Dermis microvascular lymphatic vessel endothelial cell (primary cell): Measurements from ENCODE around the gene POMGNT2. TPM values are rescaled to one million over a fixed set of nuclear protein-coding genes. Genes with fewer than 3 reads are reported as not detected.

Experiments
- DNase-seq, 2 donors: peaks; one replicate each; pipeline versions ENCODE4 v3.0.0 to v3.0.0-alpha.2; 2010; ENCODE audit warnings: low read depth in 2 of 2
- total RNA-seq: library from RNA; depleted of rRNA; stranded (reverse); fragments of >200 nt; gene quantifications from 2 replicates; pipeline ENCODE4 v1.2.1, GENCODE V29; 2014

Gene POMGNT2
- total RNA-seq, 1 donor from 2014 or later, result 3.5 TPM

DNA sequence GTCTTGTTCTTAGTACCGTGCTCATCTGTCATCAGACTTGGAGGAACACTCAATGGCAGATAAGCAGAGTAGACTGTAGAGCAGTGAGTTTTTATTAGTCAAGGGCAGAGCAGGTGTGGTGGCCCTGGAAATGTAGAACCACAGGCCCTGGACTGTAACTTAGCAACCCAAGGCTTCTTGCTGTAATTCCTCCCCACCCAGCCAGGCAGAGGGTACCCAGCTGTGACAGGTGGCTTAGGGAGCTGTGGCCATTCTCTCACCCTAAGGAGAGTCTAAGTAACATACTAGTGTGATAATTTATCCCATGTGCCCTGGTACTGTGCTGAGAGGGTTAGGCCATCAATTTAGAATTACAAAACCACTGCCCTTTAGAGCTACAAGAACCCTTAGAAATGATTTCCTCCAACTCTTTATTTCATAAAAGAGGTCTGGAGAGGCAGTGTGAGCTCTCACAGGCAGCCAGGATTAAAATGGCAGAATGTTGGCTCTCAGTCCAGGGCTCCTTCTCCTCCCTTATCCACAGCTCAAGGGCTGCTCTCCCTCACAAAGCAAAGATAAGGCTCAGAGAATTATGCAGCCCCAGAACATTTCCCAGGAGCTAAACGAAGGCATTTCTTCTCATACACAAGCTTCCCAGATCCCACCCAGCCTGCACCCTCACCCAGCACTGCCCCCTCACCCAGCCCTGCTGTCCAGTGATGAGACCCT is 3.0 kb downstream of the POMGNT2 start:
- no peak for DNase-seq

DNA sequence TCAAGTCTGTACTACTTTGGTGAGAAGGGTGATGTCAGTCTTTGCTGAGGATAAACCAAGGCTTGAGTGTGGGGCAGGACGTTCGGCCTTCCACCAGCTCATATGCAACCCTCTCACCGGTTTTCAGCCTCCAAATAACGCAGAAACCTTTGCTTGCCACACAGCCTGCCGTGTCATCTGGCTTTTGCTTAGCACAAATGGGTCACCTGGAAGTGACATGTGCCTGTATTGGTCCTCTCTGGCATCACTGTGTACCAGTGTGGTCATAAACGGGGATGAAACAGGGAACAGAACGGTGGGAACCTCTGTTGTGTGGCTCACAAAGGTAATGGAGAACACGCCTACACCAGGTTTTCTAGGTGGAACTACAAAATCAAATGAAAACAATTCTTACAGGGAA is 7.1 kb downstream of the POMGNT2 start:
- no peak for DNase-seq

DNA sequence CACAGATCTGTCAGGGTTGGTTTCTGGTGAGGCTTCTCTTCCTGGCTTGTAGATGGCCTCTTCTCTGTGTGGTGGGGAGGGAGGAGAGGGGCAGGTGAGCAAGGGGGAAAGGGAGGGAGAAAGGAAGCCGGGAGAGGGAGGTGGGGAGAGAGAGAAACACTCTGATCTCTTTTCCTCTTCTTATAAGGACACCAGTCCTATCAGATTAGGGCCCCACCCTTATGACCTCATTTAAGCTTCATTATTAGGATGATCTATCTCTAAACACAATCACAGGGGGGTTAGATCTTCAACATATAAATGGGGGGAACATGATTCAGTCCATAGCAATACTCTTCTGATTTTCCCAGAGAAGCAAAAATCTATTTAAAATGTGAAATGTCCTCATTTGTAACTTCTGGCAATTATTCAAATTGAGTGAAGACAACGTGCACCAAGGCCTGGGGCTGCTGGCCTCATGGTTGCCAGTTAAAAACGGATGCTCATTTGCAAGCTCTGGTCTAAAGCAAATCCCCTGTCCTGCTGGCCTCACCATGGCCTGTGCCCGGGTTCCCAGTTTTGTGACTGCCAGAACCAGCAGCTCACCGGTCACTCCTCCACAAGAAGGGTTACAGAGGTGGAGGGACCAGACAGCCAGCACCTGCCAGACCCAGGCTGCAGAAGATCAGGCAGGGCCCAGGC is 8.3 kb downstream of the POMGNT2 start:
- no peak for DNase-seq

DNA sequence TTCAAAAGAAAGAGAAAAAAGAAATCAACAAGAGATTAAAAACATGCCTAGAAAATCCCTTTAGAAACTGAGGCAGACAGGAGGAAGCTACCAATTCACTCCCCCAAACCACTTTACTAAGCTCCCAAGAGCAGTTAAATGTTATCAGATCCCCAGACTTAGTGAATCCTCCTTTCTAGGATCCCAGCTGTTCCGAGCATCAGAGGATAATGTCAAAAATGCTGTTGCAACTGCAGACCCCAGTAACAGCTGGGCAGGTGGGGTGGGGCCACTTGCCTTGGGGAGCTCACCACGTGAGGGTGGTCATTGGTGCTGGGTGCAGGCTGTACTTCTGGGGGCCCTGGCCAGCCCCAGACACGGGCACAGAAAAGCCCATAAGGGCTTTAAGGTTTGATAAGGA is 9.1 kb downstream of the POMGNT2 start:
- no peak for DNase-seq

DNA sequence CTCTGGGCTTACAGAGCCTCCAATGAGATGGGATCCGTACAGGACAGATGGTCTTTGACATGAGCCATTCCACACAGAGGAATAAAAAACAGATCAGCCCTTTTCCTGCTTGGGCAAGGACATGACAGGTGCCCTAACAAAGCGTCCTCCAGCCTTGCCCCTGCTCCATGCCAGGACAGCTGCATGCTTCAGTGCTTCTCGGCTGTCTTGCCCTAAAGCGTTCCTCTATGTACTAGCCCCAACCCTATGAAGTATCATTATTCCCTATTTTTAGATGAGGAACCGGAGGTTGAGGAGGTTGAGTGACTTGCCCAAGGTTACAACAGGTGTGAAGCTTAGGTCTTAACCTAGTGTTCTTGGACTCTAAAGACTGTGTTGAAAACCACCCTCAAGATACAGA is 10.5 kb downstream of the POMGNT2 start:
- DNase-seq, result no peak

DNA sequence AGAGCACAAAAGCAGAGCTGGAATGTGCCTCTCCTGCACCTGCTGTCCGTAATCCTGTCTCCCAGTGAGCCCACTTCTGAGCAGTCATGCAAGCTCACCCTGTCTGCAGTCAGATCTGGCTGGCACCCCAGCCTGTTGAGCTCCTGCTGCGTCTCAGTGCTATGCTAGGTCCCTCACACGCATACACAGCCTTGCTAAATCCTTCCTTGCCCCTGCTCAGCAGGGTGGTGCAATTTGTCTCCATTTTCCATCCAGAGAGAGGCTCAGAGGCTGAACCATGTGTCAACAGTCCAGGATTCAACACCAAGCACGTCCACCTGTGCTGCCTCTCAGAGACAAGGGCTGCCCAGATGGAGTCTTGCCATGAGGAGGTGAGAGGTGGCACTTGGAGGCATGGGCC is 11.0 kb downstream of the POMGNT2 start:
- DNase-seq, result no peak

DNA sequence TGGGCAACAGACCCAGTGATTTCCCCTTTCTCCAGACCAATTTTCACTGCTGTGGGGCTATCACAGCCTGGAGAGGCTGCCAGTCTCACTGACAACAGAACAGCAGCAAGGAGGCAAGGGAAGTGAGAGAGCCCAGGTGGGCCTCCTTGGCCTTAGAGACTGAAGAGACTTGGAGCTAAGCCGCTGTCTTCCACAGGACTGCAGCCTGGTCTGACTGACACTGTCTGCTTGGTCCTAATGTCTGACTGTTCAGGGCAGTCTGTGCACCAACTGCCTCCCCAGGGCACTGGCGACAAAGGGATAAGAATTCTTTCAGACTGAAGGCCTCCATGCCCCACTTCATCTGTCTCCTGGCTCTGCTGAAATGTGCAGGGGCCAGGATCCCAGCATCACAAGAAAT is 11.5 kb downstream of the POMGNT2 start:
- DNase-seq, result no peak

DNA sequence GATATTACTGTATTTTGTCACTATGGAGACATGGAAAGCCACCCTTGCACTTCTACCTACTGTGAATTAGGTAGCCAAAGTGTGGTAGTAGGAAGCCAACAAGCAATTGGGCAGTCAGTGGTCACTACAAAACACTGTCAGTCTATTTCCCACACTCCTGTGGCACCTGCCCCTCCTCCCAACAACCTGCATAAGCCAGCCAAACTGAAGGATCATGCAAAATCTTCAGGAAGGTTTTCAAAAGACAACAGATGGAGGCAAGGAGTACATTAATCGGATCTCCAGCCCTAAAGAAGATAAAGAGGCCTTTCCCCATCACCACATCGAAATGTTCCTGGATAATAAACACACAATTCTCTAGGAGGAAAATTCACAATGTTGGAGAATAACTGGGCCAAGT is 11.9 kb downstream of the POMGNT2 start:
- no peak for DNase-seq

DNA sequence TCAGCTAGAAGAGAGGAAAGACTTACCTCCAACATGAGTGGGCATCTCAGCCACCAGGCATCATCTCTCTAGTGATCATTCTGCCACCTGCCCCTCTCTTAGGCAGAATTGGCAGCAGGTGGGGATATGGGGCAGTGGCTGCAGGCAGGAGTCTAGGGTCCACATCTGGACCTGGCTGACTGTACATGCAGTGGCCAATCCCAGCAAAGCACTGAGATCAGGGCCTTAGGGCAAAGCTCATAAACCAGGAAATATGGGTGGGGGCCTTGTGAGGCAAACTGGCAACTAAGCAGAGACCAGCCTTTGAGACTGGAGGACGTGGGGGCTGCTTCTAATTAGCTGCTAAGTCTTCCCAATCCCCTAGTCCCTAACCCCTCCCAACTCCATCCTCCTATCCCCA is 12.9 kb downstream of the POMGNT2 start:
- no peak for DNase-seq

DNA sequence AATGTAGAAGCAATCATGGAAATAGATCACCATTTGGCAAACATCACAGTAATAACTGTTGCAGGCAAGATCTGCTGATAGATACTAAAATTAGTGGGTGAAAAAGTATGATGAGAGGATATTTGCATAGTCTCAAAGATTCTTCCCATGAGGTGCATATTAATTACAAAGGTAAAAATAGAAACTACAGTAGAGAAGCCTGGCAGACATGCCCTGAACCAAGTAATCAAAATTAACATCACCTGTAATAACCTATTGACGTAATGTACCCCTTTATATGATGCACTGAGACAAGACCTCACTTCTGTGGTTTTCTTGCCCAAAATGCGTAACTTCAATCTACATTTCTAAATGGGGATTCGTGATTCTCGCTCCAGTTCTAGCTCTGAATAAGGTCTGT is 14.4 kb downstream of the POMGNT2 start:
- no peak for DNase-seq

DNA sequence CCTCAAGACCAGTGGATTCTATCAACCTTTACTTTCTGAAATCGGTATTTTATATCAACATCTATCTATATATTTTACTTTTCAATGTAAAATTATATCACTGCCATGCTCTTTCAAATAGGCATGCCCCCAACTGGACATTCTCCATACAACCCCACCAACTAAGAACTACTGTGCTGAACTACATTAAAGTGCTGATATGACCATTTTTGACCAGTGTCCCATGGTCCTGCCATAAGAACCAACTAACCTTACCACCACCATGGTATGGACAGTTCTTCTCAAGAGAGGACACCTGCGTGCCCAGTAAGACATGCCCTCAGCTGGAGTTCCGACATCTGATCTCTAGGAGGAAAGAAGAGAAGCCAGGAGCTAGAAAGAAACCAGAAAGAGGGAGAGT is 15.6 kb downstream of the POMGNT2 start:
- DNase-seq, result no peak

DNA sequence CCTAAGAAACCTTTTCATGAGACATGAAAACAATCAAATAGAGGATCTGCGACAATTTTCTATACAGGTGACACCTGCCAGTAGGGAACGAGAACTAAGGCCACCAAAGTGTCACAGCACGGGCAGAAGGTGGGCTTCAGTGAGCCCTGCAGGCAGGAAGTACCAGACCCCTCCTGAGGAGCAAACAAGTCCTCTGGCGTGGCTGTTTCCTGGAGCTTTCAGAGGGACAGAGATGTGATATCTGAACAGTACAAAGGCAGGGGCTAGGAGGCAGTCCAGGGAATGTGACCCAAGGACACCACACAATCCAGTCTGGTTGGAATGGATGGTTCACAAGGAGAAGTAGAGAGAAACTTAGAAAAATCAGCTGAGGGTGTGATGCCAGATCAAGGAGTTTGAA is 16.8 kb downstream of the POMGNT2 start:
- DNase-seq, result no peak

DNA sequence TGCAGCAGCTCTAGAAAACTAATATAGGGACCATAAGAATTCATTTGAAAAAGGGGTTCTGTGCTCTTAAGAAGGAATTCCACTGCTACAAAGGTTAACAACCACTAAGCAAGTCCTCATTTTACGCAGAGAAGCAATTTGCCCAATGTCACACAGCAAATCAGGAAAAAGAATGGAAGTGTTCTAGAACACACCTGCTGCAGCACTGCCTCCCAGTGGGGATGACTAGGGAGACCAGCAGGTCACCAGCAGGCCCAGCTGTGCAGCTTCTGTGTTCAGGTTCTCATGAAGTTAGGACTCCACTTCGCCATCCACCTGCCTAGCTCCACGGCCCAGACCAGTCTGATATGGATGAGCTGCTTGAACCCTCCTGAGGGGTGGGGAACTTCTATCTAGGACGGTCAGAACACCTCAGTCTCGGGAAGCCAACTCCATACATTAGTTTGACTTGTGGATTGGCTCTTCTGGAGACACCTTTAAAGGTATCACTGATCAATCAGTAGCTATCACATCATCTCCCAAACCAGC is 18.6 kb downstream of the POMGNT2 start:
- DNase-seq, result no peak

DNA sequence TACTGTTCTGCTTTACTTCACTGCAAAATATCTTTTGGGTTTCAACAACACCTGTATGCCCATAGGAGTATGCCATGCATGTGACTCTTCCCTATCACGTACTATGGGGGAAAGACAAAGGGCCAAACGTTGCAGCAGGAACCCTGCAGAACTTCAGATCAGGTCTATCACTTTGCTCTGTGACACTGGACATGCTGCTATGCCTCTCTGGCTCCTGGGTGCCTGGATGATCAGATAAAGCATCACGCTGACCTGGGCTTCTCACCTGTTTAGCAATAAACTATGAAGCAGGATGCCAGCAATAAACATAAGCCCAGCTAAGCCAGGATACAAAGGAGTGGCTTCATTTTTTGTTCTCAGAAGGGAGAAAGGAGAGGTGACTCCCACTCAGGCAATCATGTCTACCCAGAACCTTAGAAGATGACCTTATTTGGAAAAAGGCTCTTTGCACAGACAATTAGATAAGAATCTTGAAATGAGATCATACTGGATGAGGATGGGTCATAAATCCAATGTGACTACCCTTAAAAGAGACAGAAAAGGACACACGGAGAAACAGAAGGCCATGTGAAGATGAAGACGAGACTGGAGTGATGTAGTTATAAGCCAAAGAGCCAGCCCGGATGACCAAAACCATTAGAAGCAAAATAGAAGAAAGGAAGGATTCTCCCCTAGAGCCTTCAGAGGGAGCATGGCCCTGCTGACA is 19.3 kb downstream of the POMGNT2 start:
- no peak for DNase-seq

DNA sequence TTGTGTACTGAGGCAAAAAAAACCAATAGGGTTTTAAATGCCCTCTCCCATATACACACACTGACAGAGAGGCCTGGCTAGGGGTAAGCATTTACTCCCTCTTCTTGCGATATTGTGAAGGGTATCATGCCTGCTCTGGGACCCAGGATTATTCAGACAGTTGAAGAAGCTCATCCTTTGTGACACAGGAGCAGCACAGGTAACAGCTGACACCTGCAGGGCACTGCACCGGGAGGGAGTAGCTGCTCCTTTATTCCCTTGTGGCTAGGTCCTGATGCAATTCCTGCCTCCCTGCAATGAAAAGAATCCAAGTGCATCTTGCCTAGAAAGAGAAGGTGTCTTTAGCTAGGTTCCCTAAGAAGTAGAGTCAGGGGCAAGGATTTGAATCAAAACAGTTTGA is 23.4 kb downstream of the POMGNT2 start:
- DNase-seq, result no peak

DNA sequence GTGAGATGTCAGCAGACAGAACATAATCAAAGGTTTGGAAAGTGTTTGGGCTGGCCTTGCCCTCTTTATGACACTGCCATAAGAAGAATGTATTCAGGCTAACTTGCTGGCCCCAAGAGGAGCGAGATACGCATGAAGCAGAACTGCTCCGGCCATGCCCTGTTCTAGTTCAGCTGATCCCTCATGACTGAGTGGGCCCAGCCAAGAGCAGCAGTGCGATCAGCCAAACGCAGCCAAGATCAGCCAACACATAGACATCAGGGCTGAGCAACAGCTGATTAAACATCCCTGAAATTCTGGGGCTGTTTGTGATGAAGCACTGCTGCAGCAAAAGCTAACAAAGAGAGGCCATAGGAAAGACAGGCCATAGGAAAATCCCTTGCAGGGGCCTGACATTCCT is 24.1 kb downstream of the POMGNT2 start:
- DNase-seq, result no peak

DNA sequence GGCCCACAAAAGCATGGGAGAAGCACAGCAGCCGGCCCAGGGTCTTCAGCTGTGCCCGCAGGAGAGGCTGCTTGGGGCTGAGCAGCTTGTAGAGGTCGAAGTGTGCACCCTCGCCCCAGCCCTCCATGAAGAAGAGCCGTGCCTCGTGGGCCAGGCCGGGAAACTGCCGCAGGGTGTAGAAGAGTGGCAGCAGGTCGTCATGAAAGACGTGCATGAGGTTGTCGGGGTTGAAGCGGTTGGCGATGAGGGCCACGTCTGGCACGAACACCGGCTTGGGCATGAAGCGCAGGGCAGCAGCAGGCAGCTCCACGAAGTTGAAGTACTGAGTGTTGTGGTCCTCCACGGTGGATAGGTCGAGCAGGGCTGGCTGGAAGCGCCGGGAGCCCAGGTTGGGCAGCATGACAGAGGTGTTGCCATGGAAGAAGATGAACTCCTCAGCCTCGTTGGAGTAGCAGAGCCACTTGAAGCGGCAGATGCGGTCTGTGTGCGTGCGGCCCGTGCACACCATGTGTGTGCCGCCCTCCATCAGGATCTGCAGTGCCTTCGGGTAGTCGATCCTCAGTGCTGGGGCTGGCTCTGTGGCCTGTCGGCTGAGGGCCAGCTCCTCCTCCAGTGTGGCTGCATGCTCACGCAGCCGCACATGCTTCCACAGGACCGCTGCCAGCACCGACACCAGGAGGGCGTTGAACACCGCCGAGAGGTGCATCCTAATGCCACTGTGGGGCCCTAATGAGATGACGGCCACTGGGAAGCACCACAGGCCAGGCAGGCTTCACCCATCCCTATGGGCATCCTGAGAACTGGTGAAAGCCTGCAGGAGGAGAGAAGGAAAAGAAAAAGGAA is 24.9 kb downstream of the POMGNT2 start:
- DNase-seq, result no peak

DNA sequence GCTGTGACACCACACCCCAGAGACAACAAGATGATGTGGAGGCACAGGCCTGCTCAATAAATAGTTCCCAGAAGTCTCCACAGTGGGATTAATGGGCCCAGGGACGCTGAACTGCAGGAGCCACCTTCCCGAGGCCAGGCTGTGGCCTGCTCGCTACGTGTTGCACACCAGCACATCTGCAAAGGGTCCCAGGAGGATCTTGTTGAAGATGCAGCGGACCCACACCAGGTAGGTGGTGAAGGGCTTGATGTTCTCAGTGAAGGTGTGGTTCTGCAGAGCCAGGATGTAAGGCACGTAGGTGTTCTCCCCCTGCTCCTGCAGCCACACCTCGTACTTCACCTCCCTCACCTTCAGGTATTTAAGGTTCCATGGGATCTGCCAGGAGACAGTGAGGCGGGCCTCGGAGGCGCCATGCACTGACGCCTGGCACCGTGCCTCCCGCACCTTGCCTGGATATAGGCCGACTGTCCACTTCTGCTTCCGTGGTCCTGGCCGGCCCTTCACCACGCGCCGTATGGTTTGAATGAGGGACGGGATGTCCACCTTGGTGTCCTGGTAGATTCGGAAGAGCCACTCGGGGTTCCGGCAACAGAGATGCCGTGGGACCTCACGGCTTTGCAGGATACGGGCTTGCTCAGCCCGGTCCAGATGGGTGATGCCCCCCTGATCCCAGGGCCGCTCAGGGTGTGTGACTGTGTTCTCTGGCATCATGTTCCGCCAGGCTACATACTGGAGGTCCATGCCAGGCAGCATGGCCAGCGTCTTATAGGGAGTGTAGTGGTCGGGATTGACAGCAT is 26.1 kb downstream of the POMGNT2 start:
- no peak for DNase-seq

DNA sequence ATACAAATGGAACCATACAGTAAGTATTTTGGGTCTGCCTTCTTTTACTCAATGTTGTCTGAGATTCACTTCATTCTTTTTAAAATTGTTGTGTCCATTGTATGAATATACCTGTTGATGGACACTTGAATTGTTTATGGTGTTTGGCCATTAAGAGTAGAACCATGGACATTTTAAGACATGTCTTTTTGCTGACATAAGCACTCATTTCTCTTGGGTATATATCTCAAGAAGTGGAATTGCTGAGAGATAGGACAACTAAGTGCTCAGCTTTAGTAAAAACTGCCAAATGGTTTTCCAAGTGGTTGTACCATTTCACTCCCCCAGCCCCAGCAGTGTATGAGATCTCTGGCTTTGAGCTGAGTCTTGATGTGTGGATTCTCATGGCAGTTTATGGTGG is 28.2 kb downstream of the POMGNT2 start:
- no peak for DNase-seq

DNA sequence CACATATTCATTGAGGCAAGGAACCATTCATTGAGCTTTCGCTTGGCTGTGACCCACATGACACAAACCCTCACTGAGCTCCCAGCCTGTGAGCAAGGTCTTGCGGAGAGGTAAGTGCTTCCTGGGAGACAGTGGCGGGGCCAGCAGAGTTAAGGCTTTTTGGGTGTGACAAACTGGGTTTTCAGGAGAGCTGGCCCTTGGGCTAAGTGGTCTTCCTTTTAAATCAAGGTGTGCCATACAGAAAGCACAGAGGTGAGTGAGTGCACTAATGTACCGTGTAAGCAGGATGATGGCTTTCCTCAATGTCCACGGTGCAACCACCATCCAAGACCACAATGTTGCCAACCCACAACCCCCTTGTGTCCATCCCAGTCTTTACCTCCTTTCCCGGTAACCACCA is 28.6 kb downstream of the POMGNT2 start:
- DNase-seq, result no peak

DNA sequence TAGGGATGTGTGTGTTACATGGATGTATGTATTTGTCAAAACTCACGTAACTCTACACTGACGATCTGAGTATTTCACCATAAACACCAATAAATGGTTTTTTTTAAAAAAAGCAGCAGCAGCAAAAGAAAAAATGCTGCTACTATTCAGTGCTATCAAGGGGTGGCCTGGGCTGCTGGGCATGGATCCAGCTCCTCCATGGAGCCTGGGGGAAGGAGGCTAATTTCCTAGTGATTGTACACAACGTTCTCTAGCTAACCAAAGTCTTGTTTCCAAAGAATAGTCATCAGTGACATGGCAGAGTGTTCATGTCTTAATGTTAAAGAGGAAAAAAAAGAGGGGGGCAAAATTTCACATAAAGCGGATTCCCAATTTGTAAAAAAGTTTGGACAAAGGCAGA is 29.0 kb downstream of the POMGNT2 start:
- DNase-seq, result no peak
